Left lung (tissue), 10 donors: Measurements from ENCODE around the gene ACOT7. TPM values are rescaled to one million over a fixed set of nuclear protein-coding genes. Genes with fewer than 3 reads are reported as not detected.

Experiments used
- ATAC-seq: fragments of 200-7000 bp; cut with Tn5 transposase; one replicate; pipeline ENCODE4 v1.9.1; 2020; ENCODE audit warnings: moderate library complexity
- DNase-seq, 4 donors: peaks; one replicate each; pipeline ENCODE4 v3.0.0-alpha.2; 2013 to 2020
- H3K27ac ChIP-seq, 2 donors: fragments of 200-600 bp; sonication (generic) in 1 of 2; one replicate each; pipeline versions ENCODE4 v1.5.0 to v1.8.0; 2020 to 2021
- H3K27me3 ChIP-seq, 2 donors: fragments of 200-600 bp; sonication (generic) in 1 of 2; one replicate each; pipeline versions ENCODE4 v1.5.0 to v1.8.0; 2020 to 2021
- H3K36me3 ChIP-seq, 2 donors: fragments of 200-600 bp; sonication (generic) in 1 of 2; one replicate each; pipeline versions ENCODE4 v1.5.0 to v1.8.0; 2020 to 2021
- H3K4me1 ChIP-seq, 2 donors: fragments of 200-600 bp; one replicate each; pipeline ENCODE4 v1.8.0; 2021
- H3K4me3 ChIP-seq, 2 donors: fragments of 200-600 bp; sonication (generic) in 1 of 2; one replicate each; pipeline versions ENCODE4 v1.5.0 to v1.8.0; 2020 to 2021; ENCODE audit warnings: mild to moderate bottlenecking in 1 of 2
- H3K9me3 ChIP-seq, 2 donors: fragments of 200-600 bp; sonication (generic) in 1 of 2; one replicate each; pipeline versions ENCODE4 v1.5.0 to v1.8.0; 2020 to 2021
- intact Hi-C, 2 donors: fragments of 100-400 bp; cut with DNase I; formaldehyde crosslinking; loops; one replicate each; pipeline versions ENCODE4 v1.11.2 to v1.14.2; 2022
- polyA plus RNA-seq, 6 donors: library from polyadenylated mRNA; unstranded; fragments of 120-200 nt; gene quantifications; one replicate each; pipeline ENCODE4 v1.2.1, GENCODE V29; 2013; ENCODE audit not compliant: insufficient read length in 6 of 6
- total RNA-seq, 2 donors: library from RNA; stranded (reverse); fragmentation: NEBNext Ultra II Directional; extraction: Animal tissue kit (Norgen Biotek cat#: 25700); gene quantifications; one replicate each; pipeline ENCODE4 v1.2.1, GENCODE V29; 2021
- TF ChIP-seq, protein P1 (sequence below), 2 donors: fragments of 200-600 bp; sonication (generic) in 1 of 2; IDR thresholded peaks; one replicate each; pipeline versions ENCODE4 v1.5.0 to v1.8.0; 2021; ENCODE audit warnings: antibody characterized with exemption in 2 of 2
- donor health status: DM: no; HTN: yes; CAD: no.
- donor health status: DM: no; HTN: no; CAD: no.

Gene ACOT7
- total and polyA plus RNA-seq, 8 donors: 13.1 to 30.1 (median 14.9) TPM

DNA sequence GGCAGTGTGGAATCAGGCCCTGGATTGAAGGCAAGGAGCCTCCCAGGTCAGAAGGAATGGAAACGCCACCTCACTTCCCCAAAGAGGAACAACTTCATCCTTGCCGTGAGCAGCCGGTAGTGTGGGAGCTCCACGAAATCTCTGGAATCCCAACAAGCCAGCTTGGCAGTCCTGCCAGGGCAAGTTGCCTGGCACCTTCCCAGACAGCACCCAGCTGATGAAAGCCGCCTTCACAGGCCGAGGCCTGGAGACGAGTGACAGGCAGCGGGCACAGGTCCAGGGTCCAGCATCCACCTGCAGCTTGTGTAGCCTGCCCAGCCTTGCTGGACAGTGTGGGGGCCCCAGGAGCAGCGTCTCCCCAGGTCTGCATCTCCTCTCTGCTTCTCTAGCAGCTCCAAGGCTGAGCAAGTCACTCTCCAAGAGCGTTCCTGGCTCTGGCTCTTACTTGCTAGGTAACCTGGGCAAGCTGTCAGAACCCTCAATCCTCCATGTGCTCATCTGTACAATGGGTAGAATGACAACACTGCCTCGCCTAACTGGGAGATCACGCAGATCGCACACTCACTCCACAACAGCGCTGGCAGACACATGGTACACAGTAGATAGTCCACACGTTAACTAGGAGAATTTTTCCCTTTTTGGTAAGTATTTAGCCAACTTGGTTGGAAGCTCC is 43.0 kb downstream of the ACOT7 start:
- Histone ChIP-seq H3K4me3 (no peak overlapping the region), H3K27me3 (no peaks in the 10 kb centered on the region), H3K9me3 (no peaks in the 10 kb centered on the region), H3K27ac (no peak overlapping the region), H3K36me3 (no peaks in the 10 kb centered on the region), H3K4me1 (peaks cover 8 to 31% of the 10 kb centered on the region in 2 donors)
- ATAC-seq (peak; percentile 47), DNase-seq (peak in 2 of 4 donors; percentile 63 to 83)
- TF ChIP-seq, protein P1, sequence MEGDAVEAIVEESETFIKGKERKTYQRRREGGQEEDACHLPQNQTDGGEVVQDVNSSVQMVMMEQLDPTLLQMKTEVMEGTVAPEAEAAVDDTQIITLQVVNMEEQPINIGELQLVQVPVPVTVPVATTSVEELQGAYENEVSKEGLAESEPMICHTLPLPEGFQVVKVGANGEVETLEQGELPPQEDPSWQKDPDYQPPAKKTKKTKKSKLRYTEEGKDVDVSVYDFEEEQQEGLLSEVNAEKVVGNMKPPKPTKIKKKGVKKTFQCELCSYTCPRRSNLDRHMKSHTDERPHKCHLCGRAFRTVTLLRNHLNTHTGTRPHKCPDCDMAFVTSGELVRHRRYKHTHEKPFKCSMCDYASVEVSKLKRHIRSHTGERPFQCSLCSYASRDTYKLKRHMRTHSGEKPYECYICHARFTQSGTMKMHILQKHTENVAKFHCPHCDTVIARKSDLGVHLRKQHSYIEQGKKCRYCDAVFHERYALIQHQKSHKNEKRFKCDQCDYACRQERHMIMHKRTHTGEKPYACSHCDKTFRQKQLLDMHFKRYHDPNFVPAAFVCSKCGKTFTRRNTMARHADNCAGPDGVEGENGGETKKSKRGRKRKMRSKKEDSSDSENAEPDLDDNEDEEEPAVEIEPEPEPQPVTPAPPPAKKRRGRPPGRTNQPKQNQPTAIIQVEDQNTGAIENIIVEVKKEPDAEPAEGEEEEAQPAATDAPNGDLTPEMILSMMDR (IDR thresholded peaks at IDR 0.05): no peak
- intact Hi-C loops: no loop called here

DNA sequence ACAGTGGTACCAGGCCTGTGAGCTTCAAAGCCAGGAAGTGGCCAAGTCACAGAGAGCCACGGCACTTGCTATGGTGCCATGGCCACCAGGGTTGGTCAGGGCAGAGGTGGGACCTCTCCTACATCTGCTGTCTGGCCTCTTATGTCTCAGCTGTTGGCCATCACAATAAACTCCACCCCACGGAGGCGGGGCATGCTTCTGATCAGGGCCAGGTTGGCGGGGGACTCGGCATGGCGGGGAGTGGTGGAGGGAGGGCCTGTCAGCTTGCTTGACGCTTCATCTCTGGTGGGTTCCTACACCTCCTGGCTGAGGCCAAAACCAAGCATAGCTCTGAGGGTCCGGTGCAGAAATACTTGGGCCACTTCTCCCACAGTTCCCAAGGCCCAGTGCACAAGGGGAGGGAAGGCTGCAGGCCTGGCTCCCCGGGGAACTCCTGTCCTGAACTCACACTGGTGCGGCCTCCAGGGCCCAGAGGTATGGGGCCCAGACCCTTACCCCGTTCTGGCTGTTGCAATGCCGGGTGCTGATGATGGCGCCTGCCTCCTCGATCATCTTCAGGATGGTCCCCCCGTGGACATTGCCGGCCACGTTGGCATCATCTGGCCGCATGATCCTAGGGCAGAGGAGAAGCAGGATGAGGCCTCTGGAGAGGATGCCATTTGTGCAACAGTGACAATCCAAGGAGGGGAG is 44.2 kb downstream of the ACOT7 start:
- Histone ChIP-seq H3K9me3 (no peaks in the 10 kb centered on the region), H3K27ac (peak overlapping the region; percentile 39 to 70), H3K4me1 (peaks cover 8 to 30% of the 10 kb centered on the region in 2 donors), H3K36me3 (no peaks in the 10 kb centered on the region), H3K4me3 (no peak overlapping the region), H3K27me3 (no peaks in the 10 kb centered on the region)
- TF ChIP-seq, protein P1 (IDR thresholded peaks at IDR 0.05): no peak
- DNase-seq (peak in 1 of 4 donors; percentile 52), ATAC-seq (no peak)
- intact Hi-C loops: loop anchor here in 1 of 2 donors (5.0 kb wide), 1 partner anchor 102 kb away; no protein-coding TSS in a partner anchor

DNA sequence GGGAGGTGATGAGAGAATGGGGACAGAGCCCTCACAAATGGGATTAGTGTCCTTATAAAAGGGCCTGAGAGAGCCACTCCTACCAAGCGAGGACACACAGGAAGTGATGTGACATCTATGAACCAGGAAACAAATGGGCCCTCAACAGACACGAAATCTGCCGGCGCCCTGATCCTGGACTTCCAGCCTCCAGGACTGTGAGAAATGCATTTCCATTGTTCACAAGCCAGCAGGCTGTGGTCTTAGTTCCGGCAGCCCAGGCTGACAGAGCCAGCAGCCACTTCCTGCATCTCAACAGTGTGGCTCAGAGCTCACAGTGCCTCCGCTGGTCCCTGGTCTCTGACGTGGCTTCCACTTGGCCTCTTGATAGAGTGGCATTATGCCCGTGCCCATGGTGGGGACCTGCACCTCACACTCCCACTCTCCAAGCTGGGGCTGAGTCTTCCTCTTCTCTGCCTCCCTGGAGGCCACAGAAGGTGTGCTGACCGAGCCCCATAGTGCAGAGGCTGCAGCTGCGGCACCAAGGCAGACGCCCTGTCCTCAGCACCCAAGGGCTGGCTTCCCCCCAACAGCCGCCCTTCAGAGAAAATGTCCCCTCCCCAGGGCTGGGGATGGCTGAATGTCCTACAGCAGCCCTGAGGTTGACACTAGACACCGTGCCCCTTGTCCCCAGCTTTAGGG is 44.9 kb downstream of the ACOT7 start:
- Histone ChIP-seq H3K36me3 (no peaks in the 10 kb centered on the region), H3K4me1 (peaks cover 3 to 23% of the 10 kb centered on the region in 2 donors), H3K27me3 (no peaks in the 10 kb centered on the region), H3K9me3 (no peaks in the 10 kb centered on the region), H3K4me3 (no peak overlapping the region), H3K27ac (peak overlapping the region; percentile 39 to 70)
- no peak for DNase-seq
- TF ChIP-seq, protein P1 (IDR thresholded peaks at IDR 0.05): no peak
- intact Hi-C loops: loop anchor here in 1 of 2 donors (5.0 kb wide), 1 partner anchor 101 kb away; no protein-coding TSS in a partner anchor
- peak; percentile 14 for ATAC-seq

DNA sequence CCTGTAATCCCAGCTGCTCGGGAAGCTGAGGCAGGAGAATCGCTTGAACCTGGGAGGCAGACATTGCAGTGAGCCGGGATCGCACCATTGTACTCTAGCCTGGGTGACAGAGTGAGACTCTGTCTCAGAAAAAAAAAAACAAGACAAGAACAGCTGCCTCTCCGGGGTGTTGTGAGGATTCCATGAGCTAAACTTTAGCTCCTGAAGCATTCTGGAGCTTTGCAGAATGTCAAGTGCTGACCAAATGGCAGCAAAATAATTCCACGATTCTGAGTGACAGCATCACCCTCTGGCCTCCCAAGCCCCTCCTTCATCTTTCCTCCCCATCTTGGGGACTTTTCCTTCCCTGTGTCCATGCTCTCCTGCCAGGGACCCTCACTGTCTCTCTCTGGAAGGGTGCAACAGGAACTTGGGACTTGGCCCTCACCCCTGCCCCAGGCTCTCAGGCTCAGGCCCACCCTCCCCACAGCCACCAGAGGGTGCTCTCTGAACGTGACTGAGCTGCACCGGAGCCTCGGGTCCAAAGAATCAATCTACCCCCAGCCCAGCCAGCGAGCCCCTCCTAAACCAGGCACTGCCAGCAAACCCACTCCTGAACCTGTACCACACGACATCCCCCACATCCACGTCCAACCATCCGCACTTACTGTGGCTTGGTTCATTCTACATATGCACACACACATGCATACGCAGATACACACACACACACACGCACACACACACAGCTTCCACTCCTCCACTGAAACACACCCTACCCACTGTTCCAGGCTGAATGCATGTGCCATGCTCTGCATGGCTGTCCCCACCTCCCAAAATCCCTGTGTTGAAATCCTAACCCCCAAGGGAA is 45.7 kb downstream of the ACOT7 start:
- ATAC-seq (peak; percentile 47), DNase-seq (peak in 1 of 4 donors; percentile 44)
- intact Hi-C loops: loop anchor here in 1 of 2 donors (5.0 kb wide), 1 partner anchor 101 kb away; no protein-coding TSS in a partner anchor
- Histone ChIP-seq H3K36me3 (no peaks in the 10 kb centered on the region), H3K4me3 (no peak overlapping the region), H3K27ac (peak overlapping the region; percentile 39 to 70), H3K27me3 (no peaks in the 10 kb centered on the region), H3K9me3 (no peaks in the 10 kb centered on the region), H3K4me1 (peaks cover 0 to 15% of the 10 kb centered on the region in 2 donors)
- TF ChIP-seq, protein P1 (IDR thresholded peaks at IDR 0.05): peak; percentile 46 to 47
